SK-N-SH (cell line): ENCODE measurements around the gene MCF2L. TPM values are rescaled to one million over a fixed set of nuclear protein-coding genes. Genes with fewer than 3 reads are reported as not detected.

Source experiments
- CTCF ChIA-PET: fragments of 300-600, 350-600 bp; formaldehyde crosslinking; extraction: SDS; loops from one replicate; lab custom pipeline; 2021; lab: Yijun Ruan, JAX
- POLR2A ChIA-PET: fragments of 350-600 bp; sonication (Branson Sonifier 250); formaldehyde crosslinking; extraction: SDS; loops from one replicate; lab custom pipeline; 2020; ENCODE audit warnings: antibody characterized with exemption, inconsistent platforms; lab: Yijun Ruan, JAX
- DNase-seq: peaks from one replicate; pipeline ENCODE4 v3.0.0; 2012
- H2AFZ ChIP-seq: fragments of 200-600 bp; sonication (generic); 2 replicates; pipeline ENCODE4 v1.8.1; 2016; ENCODE audit warnings: antibody characterized with exemption, mild to moderate bottlenecking, low read depth
- H3F3A ChIP-seq: fragments of 200-600 bp; sonication (generic); replicated peaks from 2 replicates; pipeline ENCODE3; 2016; ENCODE audit warnings: antibody characterized with exemption, mild to moderate bottlenecking; ENCODE audit not compliant: insufficient read depth
- H3K27ac ChIP-seq, 2 experiments: fragments of 200-500 bp in 1 of 2; fragments of 200-600 bp in 1 of 2; sonication (Bioruptor generic) in 1 of 2; sonication (generic), shearing (Covaris generic) in 1 of 2; 2 replicates each; pipeline versions ENCODE4 v1.5.1 to v1.6.1; 2014 to 2016; ENCODE audit warnings: low read depth in 2 of 2, inconsistent platforms in 1 of 2, low read length in 1 of 2, mild to moderate bottlenecking in 1 of 2, mixed read lengths in 1 of 2
- H3K27me3 ChIP-seq: fragments of 200-600 bp; sonication (generic), shearing (Covaris generic); 2 replicates; pipeline ENCODE4 v1.6.1; 2016; ENCODE audit warnings: mixed run types; ENCODE audit not compliant: insufficient read depth
- H3K36me3 ChIP-seq, 2 experiments: fragments of 200-500 bp in 1 of 2; fragments of 200-600 bp in 1 of 2; sonication (Bioruptor generic) in 1 of 2; sonication (generic) in 1 of 2; replicated peaks in 1 of 2; 2 replicates each; pipeline versions ENCODE3 to v1.5.1; 2014 to 2016; ENCODE audit warnings: low read length in 1 of 2, mild to moderate bottlenecking in 1 of 2; ENCODE audit not compliant: insufficient read depth in 2 of 2, control insufficient read depth in 1 of 2
- H3K4me1 ChIP-seq, 2 experiments: fragments of 200-500 bp in 1 of 2; fragments of 200-600 bp in 1 of 2; sonication (Bioruptor generic) in 1 of 2; sonication (generic), shearing (Covaris generic) in 1 of 2; 2 replicates each; pipeline versions ENCODE4 v1.5.1 to v1.6.1; 2014 to 2016; ENCODE audit warnings: low read depth in 1 of 2, low read length in 1 of 2, mixed run types in 1 of 2; ENCODE audit not compliant: insufficient read depth in 2 of 2, control insufficient read depth in 1 of 2
- H3K4me2 ChIP-seq: fragments of 200-600 bp; sonication (generic), shearing (Covaris generic); 2 replicates; pipeline ENCODE4 v1.6.1; 2017; ENCODE audit warnings: mixed run types
- H3K4me3 ChIP-seq, 2 experiments: fragments of 200-500 bp in 1 of 2; fragments of 200-600 bp in 1 of 2; sonication (Bioruptor generic) in 1 of 2; sonication (generic), shearing (Covaris generic) in 1 of 2; 2 replicates each; pipeline versions ENCODE4 v1.5.1 to v1.8.1; 2014 to 2016; ENCODE audit warnings: low read depth in 2 of 2, inconsistent platforms in 1 of 2, low read length in 1 of 2, mild to moderate bottlenecking in 1 of 2, mixed read lengths in 1 of 2, moderate library complexity in 1 of 2
- H3K79me2 ChIP-seq: fragments of 200-600 bp; sonication (generic); 2 replicates; pipeline ENCODE4 v1.8.1; 2017; ENCODE audit warnings: mild to moderate bottlenecking; ENCODE audit not compliant: insufficient read depth
- H3K9ac ChIP-seq: fragments of 200-600 bp; sonication (generic); 2 replicates; pipeline ENCODE4 v1.6.1; 2017; ENCODE audit warnings: mixed run types
- H3K9me2 ChIP-seq: fragments of 200-600 bp; sonication (generic); 2 replicates; pipeline ENCODE4 v1.6.1; 2017; ENCODE audit warnings: mixed run types
- H3K9me3 ChIP-seq: fragments of 200-600 bp; sonication (generic); 2 replicates; pipeline ENCODE4 v1.6.1; 2017; ENCODE audit warnings: mixed run types, mild to moderate bottlenecking, moderate library complexity
- H4K20me1 ChIP-seq: fragments of 200-600 bp; sonication (generic); 2 replicates; pipeline ENCODE4 v1.6.1; 2017; ENCODE audit warnings: mild to moderate bottlenecking, mixed run types; ENCODE audit not compliant: insufficient read depth
- CHD2 ChIP-seq: fragments of 150-350 bp; IDR thresholded peaks from 2 replicates; pipeline ENCODE4 v1.6.1; 2018; ENCODE audit warnings: low read length; ENCODE audit not compliant: partially characterized antibody
- EP300 ChIP-seq, 2 experiments: IDR thresholded peaks; 2 replicates each; pipeline versions ENCODE4 v1.4.0 to v1.6.1; 2012; ENCODE audit warnings: borderline replicate concordance in 1 of 2, low read depth in 1 of 2, low read length in 1 of 2
- FOXJ3 ChIP-seq: sonication (generic); formaldehyde crosslinking; IDR thresholded peaks from 2 replicates; pipeline ENCODE4 v1.5.1; 2020; ENCODE audit warnings: mild to moderate bottlenecking, missing genetic modification reagents
- JUND ChIP-seq: IDR thresholded peaks from 2 replicates; pipeline ENCODE4 v1.4.0; 2012
- MEF2A ChIP-seq: IDR thresholded peaks from 2 replicates; pipeline ENCODE4 v1.4.0; 2012; ENCODE audit warnings: low read depth, borderline replicate concordance
- MXI1 ChIP-seq: IDR thresholded peaks from 2 replicates; pipeline ENCODE4 v1.6.1; 2012; ENCODE audit warnings: mild to moderate bottlenecking, low read depth, low read length, improper control_type of control experiment
- NFIC ChIP-seq: IDR thresholded peaks from 2 replicates; pipeline ENCODE4 v1.4.0; 2012; ENCODE audit warnings: borderline replicate concordance
- PBX3 ChIP-seq: IDR thresholded peaks from 2 replicates; pipeline ENCODE4; 2012
- POLR2AphosphoS5 ChIP-seq: IDR thresholded peaks from 2 replicates; pipeline ENCODE4 v1.6.1; 2012; ENCODE audit warnings: low read depth, low read length
- RAD21 ChIP-seq: IDR thresholded peaks from 2 replicates; pipeline ENCODE4 v1.6.1; 2012; ENCODE audit warnings: mild to moderate bottlenecking, low read length
- RFX5 ChIP-seq: IDR thresholded peaks from 2 replicates; pipeline ENCODE4 v1.6.1; 2012; ENCODE audit warnings: mild to moderate bottlenecking, improper control_type of control experiment, low read length
- SIN3A ChIP-seq: IDR thresholded peaks from 2 replicates; pipeline ENCODE4 v1.6.1; 2012; ENCODE audit warnings: low read depth, mild to moderate bottlenecking, low read length, moderate library complexity, borderline replicate concordance
- SMC3 ChIP-seq: IDR thresholded peaks from 2 replicates; pipeline ENCODE4 v1.6.1; 2012; ENCODE audit warnings: low read depth, low read length, improper control_type of control experiment
- TCF12 ChIP-seq: IDR thresholded peaks from 2 replicates; pipeline ENCODE4 v1.4.0; 2012
- TEAD4 ChIP-seq: IDR thresholded peaks from 2 replicates; pipeline ENCODE4 v1.4.0; 2012; ENCODE audit warnings: mild to moderate bottlenecking, borderline replicate concordance; ENCODE audit not compliant: insufficient read depth
- YY1 ChIP-seq: IDR thresholded peaks from 2 replicates; pipeline ENCODE4 v1.4.0; 2012; ENCODE audit warnings: low read depth, mild to moderate bottlenecking
- WGBS: methylation state at CpG from one replicate; pipeline ENCODE4 v1.1.6; 2017; ENCODE audit warnings: low lambda C conversion rate; 5-methylcytosine and 5-hydroxymethylcytosine counted together
- polyA plus RNA-seq, 3 experiments: library from polyadenylated mRNA; depleted of rRNA; stranded (reverse); fragments of >200 nt; gene quantifications; 2 replicates each; pipeline ENCODE4 v1.2.3, GENCODE V29; 2012
- TF ChIP-seq, protein P1 (sequence below): IDR thresholded peaks from 2 replicates; pipeline ENCODE4 v1.6.1; 2012; ENCODE audit warnings: mild to moderate bottlenecking, low read depth, low read length, moderate library complexity
- TF ChIP-seq, protein P2 (sequence below): fragments of 150-350 bp; IDR thresholded peaks from 2 replicates; pipeline ENCODE4 v1.6.1; 2016; ENCODE audit warnings: mild to moderate bottlenecking, low read depth, low read length
- TF ChIP-seq, protein P3 (sequence below): IDR thresholded peaks from 2 replicates; pipeline ENCODE4 v1.4.0; 2012; ENCODE audit warnings: low read depth, borderline replicate concordance

MCF2L gene
- polyA plus RNA-seq, 1 of the 3 experiments (the other 2 are of a cell fraction): 0.56 TPM

DNA sequence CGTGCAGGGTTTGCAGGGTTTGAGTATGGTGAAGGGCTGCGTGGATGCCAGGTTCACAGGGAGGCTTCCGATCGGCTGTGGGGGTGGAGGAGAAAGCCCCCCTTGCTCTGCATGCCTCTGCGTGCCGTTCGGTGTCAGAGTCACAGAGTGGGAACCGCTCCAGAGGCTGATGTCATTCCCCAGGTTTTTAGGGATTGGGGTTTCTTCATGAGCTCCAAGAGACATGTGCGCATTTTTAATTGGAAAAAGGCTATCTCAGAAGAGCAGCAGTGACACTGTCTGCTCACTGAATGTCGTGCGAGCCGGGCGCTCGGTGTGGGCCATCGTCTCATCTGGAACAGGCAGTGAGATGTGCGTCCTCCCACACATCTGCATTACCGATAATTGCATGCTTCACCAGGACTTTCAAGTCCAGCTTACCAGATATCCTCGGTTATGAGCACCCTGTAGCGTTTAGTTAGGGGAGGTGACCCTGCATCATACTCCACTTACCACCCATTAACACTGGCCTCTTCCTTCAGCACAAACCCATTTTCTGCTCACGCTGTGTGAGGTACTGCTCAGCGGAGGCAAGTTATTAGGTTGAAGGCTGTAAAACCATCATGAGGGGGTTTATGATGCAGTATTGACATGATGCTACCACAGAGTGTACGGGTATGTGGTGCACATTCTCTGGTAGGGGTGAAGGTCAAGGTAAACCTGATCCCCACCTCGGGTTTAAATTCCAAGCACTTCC lies 1.7 kb downstream of the MCF2L start:
- H3K9me3 ChIP-seq: no peaks in the 10 kb centered on the region
- CTCF ChIA-PET: interaction anchor here (0.7 to 4.8 kb wide), 11 partner anchors 9 to 57 kb away, joined by 3 to 52 read pairs (median 4); no protein-coding TSS in a partner anchor
- no peaks in the 10 kb centered on the region for H3F3A ChIP-seq
- peaks cover 24% of the 10 kb centered on the region for H3K27me3 ChIP-seq
- H3K9me2 ChIP-seq: no peaks in the 10 kb centered on the region
- peaks cover 0 to 19% of the 10 kb centered on the region in 2 experiments; a peak in 2 of 4 replicates for H3K4me1 ChIP-seq
- no peaks in the 10 kb centered on the region for H3K79me2 ChIP-seq
- DNase-seq: no peak
- no peak overlapping the region for H2AFZ ChIP-seq
- TF ChIP-seq, protein P1, sequence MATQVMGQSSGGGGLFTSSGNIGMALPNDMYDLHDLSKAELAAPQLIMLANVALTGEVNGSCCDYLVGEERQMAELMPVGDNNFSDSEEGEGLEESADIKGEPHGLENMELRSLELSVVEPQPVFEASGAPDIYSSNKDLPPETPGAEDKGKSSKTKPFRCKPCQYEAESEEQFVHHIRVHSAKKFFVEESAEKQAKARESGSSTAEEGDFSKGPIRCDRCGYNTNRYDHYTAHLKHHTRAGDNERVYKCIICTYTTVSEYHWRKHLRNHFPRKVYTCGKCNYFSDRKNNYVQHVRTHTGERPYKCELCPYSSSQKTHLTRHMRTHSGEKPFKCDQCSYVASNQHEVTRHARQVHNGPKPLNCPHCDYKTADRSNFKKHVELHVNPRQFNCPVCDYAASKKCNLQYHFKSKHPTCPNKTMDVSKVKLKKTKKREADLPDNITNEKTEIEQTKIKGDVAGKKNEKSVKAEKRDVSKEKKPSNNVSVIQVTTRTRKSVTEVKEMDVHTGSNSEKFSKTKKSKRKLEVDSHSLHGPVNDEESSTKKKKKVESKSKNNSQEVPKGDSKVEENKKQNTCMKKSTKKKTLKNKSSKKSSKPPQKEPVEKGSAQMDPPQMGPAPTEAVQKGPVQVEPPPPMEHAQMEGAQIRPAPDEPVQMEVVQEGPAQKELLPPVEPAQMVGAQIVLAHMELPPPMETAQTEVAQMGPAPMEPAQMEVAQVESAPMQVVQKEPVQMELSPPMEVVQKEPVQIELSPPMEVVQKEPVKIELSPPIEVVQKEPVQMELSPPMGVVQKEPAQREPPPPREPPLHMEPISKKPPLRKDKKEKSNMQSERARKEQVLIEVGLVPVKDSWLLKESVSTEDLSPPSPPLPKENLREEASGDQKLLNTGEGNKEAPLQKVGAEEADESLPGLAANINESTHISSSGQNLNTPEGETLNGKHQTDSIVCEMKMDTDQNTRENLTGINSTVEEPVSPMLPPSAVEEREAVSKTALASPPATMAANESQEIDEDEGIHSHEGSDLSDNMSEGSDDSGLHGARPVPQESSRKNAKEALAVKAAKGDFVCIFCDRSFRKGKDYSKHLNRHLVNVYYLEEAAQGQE: no peak
- no peak for TF ChIP-seq RAD21
- no peak for TF ChIP-seq MXI1
- no peak for TF ChIP-seq RFX5
- no peak for TF ChIP-seq EP300 (IDR thresholded peaks at IDR 0.05; ENCODE audit: borderline replicate concordance in 1 of 2, low read depth in 1 of 2, low read length in 1 of 2)
- TF ChIP-seq CHD2: no peak
- no peak for TF ChIP-seq NFIC
- TF ChIP-seq PBX3: no peak
- TF ChIP-seq FOXJ3: no peak
- H3K36me3 ChIP-seq: no peaks in the 10 kb centered on the region
- POLR2A ChIA-PET: interaction anchor here (3.6 kb wide), 1 partner anchor 30 kb away, joined by 34 read pairs; no protein-coding TSS in a partner anchor
- H3K27ac ChIP-seq: no peak overlapping the region
- 68% methylated on average over 23 of the region's 23 CpGs for WGBS
- H4K20me1 ChIP-seq: no peaks in the 10 kb centered on the region
- no peak overlapping the region for H3K4me2 ChIP-seq
- no peak overlapping the region for H3K9ac ChIP-seq
- peak overlapping the region in 1 of 2 experiments; percentile 14; a peak in 1 of 4 replicates for H3K4me3 ChIP-seq

DNA sequence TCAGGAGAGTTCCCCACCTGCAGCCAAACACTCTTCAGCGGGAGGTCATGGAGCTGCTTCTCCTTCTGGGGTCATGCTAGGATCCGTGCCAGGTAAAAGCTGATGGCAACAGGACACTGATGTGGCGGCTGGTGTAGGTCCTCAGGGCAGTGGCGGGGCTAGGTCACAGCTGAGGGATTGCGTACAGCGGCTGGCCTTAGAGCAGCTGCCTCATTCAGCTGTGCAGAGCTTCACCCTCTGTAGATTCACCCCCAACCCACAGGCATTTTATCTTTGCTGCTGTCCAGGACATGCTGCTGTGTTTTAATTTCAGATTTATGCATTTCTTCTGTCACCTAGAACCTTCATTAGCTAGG lies 2.3 kb downstream of the MCF2L start:
- ChIA-PET POLR2A (interaction anchor here (3.6 kb wide), 1 partner anchor 30 kb away, joined by 34 read pairs; no protein-coding TSS in a partner anchor), CTCF (interaction anchor here (0.7 to 4.8 kb wide), 6 partner anchors 29 to 57 kb away, joined by 3 to 52 read pairs (median 4); no protein-coding TSS in a partner anchor)
- Histone ChIP-seq H3K9ac (no peak overlapping the region), H3K27me3 (peaks cover 24% of the 10 kb centered on the region), H3K9me2 (no peaks in the 10 kb centered on the region), H3K4me1 (peaks cover 0 to 19% of the 10 kb centered on the region in 2 experiments; a peak in 2 of 4 replicates), H3K36me3 (no peaks in the 10 kb centered on the region), H3K27ac (no peak overlapping the region), H3K4me2 (no peak overlapping the region), H3F3A (no peaks in the 10 kb centered on the region), H3K79me2 (no peaks in the 10 kb centered on the region), H3K9me3 (no peaks in the 10 kb centered on the region), H2AFZ (no peak overlapping the region), H3K4me3 (no peak overlapping the region), H4K20me1 (no peaks in the 10 kb centered on the region)
- 67% methylated on average over 5 of the region's 6 CpGs for WGBS
- no peak for DNase-seq
- TF ChIP-seq, protein P2, sequence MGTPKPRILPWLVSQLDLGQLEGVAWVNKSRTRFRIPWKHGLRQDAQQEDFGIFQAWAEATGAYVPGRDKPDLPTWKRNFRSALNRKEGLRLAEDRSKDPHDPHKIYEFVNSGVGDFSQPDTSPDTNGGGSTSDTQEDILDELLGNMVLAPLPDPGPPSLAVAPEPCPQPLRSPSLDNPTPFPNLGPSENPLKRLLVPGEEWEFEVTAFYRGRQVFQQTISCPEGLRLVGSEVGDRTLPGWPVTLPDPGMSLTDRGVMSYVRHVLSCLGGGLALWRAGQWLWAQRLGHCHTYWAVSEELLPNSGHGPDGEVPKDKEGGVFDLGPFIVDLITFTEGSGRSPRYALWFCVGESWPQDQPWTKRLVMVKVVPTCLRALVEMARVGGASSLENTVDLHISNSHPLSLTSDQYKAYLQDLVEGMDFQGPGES: no peak
- no peak for TF ChIP-seq POLR2AphosphoS5
- no peak for TF ChIP-seq NFIC
- no peak for TF ChIP-seq SMC3
- no peak for TF ChIP-seq RFX5
- TF ChIP-seq FOXJ3: no peak
- TF ChIP-seq YY1: no peak
- TF ChIP-seq SIN3A: no peak
- TF ChIP-seq TEAD4: no peak
- TF ChIP-seq JUND: no peak
- TF ChIP-seq, protein P3, sequence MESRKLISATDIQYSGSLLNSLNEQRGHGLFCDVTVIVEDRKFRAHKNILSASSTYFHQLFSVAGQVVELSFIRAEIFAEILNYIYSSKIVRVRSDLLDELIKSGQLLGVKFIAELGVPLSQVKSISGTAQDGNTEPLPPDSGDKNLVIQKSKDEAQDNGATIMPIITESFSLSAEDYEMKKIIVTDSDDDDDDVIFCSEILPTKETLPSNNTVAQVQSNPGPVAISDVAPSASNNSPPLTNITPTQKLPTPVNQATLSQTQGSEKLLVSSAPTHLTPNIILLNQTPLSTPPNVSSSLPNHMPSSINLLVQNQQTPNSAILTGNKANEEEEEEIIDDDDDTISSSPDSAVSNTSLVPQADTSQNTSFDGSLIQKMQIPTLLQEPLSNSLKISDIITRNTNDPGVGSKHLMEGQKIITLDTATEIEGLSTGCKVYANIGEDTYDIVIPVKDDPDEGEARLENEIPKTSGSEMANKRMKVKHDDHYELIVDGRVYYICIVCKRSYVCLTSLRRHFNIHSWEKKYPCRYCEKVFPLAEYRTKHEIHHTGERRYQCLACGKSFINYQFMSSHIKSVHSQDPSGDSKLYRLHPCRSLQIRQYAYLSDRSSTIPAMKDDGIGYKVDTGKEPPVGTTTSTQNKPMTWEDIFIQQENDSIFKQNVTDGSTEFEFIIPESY: no peak
- no peak for TF ChIP-seq TCF12
- no peak for TF ChIP-seq MEF2A
